ENCODE measurements around the gene THY1.
"Not testable (repeated sequence)": the region's sequence is repeated elsewhere in the genome, so short reads cannot be mapped to it uniquely, and the experiment has no call there.

Gene THY1

GRCh38 chr11:119450590-119451326, 27.8 kb upstream of the THY1 start:
- in situ Hi-C loops (cut with MboI; ENCODE audit: low sequenced_read_pairs): no loop called here
- H3K27me3 ChIP-seq (ENCODE audit: low read depth): no peaks in the 10 kb centered on the region
- H3K4me1 ChIP-seq: no peaks in the 10 kb centered on the region
- no peaks in the 10 kb centered on the region for H3K36me3 ChIP-seq (replicated peaks)
- DNase-seq (ENCODE audit: low spot score in 2 of 2): no peak
- H3K4me3 ChIP-seq: no peak overlapping the region
- no peaks in the 10 kb centered on the region for H3K9me3 ChIP-seq

- DNase-seq (ENCODE audit: low spot score in 2 of 2): no peak
- Histone ChIP-seq H3K9me3 (no peaks in the 10 kb centered on the region), H3K4me3 (no peak overlapping the region), H3K4me1 (no peaks in the 10 kb centered on the region), H3K27me3 (ENCODE audit: low read depth) (no peaks in the 10 kb centered on the region), H3K36me3 (replicated peaks) (no peaks in the 10 kb centered on the region)
- in situ Hi-C loops (cut with MboI; ENCODE audit: low sequenced_read_pairs): no loop called here
Measured at GRCh38 chr11:119449498-119449897, 26.5 kb upstream of the THY1 start.

- Histone ChIP-seq H3K27me3 (ENCODE audit: low read depth) (no peaks in the 10 kb centered on the region), H3K36me3 (replicated peaks) (no peaks in the 10 kb centered on the region), H3K4me1 (no peaks in the 10 kb centered on the region), H3K4me3 (no peak overlapping the region), H3K9me3 (no peaks in the 10 kb centered on the region)
- no peak for DNase-seq (ENCODE audit: low spot score in 2 of 2)
- in situ Hi-C loops (cut with MboI; ENCODE audit: low sequenced_read_pairs): no loop called here
Measured at GRCh38 chr11:119448380-119448779, 25.4 kb upstream of the THY1 start.

GRCh38 chr11:119447664-119448242, 24.8 kb upstream of the THY1 start:
- no peak for DNase-seq (ENCODE audit: low spot score in 2 of 2)
- Histone ChIP-seq H3K27me3 (ENCODE audit: low read depth) (no peaks in the 10 kb centered on the region), H3K4me1 (no peaks in the 10 kb centered on the region), H3K36me3 (replicated peaks) (no peaks in the 10 kb centered on the region), H3K9me3 (no peaks in the 10 kb centered on the region), H3K4me3 (no peak overlapping the region)
- in situ Hi-C loops (cut with MboI; ENCODE audit: low sequenced_read_pairs): no loop called here

GRCh38 chr11:119446871-119447663, 24.1 kb upstream of the THY1 start:
- H3K27me3 ChIP-seq (ENCODE audit: low read depth): no peaks in the 10 kb centered on the region
- no peaks in the 10 kb centered on the region for H3K9me3 ChIP-seq

DNA sequence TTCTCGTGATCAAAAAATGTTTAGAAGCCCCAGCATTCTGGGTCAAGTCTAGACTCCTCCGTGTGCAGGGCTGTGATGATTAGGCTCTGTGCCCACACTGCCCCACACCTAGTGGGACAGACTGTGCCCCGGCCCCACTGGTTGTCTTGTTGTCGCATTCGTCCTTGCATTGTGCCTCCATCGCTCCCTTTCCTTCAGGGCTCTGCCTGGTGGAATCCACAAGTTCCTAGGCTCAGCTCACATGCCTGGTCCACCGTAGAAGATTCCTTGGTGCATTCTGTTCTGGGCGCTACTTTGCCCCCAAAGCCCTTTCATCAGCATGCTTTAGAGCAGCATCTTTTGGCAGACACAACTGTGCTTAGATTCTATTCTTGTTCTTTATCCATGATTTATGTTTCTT, 23.5 kb upstream of the THY1 start:
- no peaks in the 10 kb centered on the region for H3K36me3 ChIP-seq (replicated peaks)
- no peaks in the 10 kb centered on the region for H3K4me1 ChIP-seq
- DNase-seq (ENCODE audit: low spot score in 2 of 2): no peak
- H3K27me3 ChIP-seq (ENCODE audit: low read depth): no peaks in the 10 kb centered on the region
- in situ Hi-C loops (cut with MboI; ENCODE audit: low sequenced_read_pairs): no loop called here
- H3K9me3 ChIP-seq: no peaks in the 10 kb centered on the region
- no peak overlapping the region for H3K4me3 ChIP-seq

More at GRCh38 chr11:119446871-119447663, 24.1 kb upstream of the THY1 start:
- no peaks in the 10 kb centered on the region for H3K36me3 ChIP-seq (replicated peaks)
- H3K4me3 ChIP-seq: no peak overlapping the region
- H3K4me1 ChIP-seq: no peaks in the 10 kb centered on the region
- DNase-seq (ENCODE audit: low spot score in 2 of 2): no peak
- in situ Hi-C loops (cut with MboI; ENCODE audit: low sequenced_read_pairs): no loop called here

GRCh38 chr11:119445850-119446249, 22.9 kb upstream of the THY1 start:
- Histone ChIP-seq H3K27me3 (ENCODE audit: low read depth) (no peaks in the 10 kb centered on the region), H3K36me3 (replicated peaks) (no peaks in the 10 kb centered on the region), H3K4me3 (no peak overlapping the region), H3K4me1 (peaks cover 2% of the 10 kb centered on the region), H3K9me3 (no peaks in the 10 kb centered on the region)
- in situ Hi-C loops (cut with MboI; ENCODE audit: low sequenced_read_pairs): no loop called here
- no peak for DNase-seq (ENCODE audit: low spot score in 2 of 2)

- Histone ChIP-seq H3K4me1 (peaks cover 6% of the 10 kb centered on the region), H3K36me3 (replicated peaks) (no peaks in the 10 kb centered on the region)
- no peak for DNase-seq (ENCODE audit: low spot score in 2 of 2)
Measured at GRCh38 chr11:119445379-119445778, 22.4 kb upstream of the THY1 start.

GRCh38 chr11:119441898-119442243, 18.9 kb upstream of the THY1 start:
- Histone ChIP-seq H3K27me3 (ENCODE audit: low read depth) (no peaks in the 10 kb centered on the region), H3K4me3 (no peak overlapping the region), H3K4me1 (peaks cover 6% of the 10 kb centered on the region), H3K36me3 (replicated peaks) (no peaks in the 10 kb centered on the region), H3K9me3 (no peaks in the 10 kb centered on the region)
- in situ Hi-C loops (cut with MboI; ENCODE audit: low sequenced_read_pairs): no loop called here
- DNase-seq (ENCODE audit: low spot score in 2 of 2): no peak

More at GRCh38 chr11:119445379-119445778, 22.4 kb upstream of the THY1 start:
- H3K27me3 ChIP-seq (ENCODE audit: low read depth): no peaks in the 10 kb centered on the region
- H3K9me3 ChIP-seq: no peaks in the 10 kb centered on the region
- in situ Hi-C loops (cut with MboI; ENCODE audit: low sequenced_read_pairs): no loop called here
- no peak overlapping the region for H3K4me3 ChIP-seq

DNA sequence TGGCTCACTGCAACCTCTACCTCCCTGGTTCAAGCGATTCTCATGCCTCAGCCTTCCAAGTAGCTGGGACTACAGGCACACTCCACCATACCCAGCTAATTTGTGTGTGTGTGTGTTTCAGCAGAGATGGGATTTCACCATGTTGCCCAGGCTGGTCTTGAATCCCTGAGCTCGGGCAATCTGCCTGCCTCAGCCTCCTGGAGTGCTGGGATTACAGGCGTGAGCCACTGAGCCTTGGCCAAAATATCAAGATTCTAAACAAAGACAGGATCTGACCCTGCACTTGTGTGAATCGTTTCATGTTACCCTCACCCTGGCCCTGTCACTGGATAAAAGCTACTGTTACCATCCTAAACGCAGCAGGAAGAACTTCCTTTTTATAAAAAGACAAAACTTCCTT, 15.6 kb upstream of the THY1 start:
- Histone ChIP-seq H3K9me3 (no peaks in the 10 kb centered on the region), H3K27me3 (ENCODE audit: low read depth) (no peaks in the 10 kb centered on the region; the same call in 1 of the 2 replicates), H3K4me3 (no peak overlapping the region), H3K4me1 (peaks cover 6% of the 10 kb centered on the region), H3K36me3 (replicated peaks) (no peaks in the 10 kb centered on the region)
- DNase-seq (ENCODE audit: low spot score in 2 of 2): no peak
- in situ Hi-C loops (cut with MboI; ENCODE audit: low sequenced_read_pairs): no loop called here

DNA sequence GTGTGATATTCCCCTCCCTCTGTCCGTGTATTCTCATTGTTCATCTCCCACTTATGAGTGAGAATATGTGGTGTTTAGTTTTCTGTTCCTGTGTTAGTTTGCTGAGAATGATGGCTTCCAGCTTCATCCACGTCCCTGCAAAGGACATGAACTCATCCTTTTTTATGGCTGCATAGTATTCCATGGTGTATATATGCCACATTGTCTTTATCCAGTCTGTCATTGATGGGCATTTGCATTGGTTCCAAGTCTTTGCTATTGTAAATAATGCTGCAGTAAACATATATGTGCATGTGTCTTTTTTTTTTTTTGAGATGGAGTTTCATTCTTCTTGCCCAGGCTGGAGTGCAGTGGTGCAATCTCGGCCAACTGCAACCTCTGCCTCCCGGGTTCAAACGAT, 14.5 kb upstream of the THY1 start:
- H3K9me3 ChIP-seq; H3K4me3 ChIP-seq; DNase-seq (ENCODE audit: low spot score in 2 of 2); H3K4me1 ChIP-seq; H3K36me3 ChIP-seq (replicated peaks); in situ Hi-C loops (cut with MboI; ENCODE audit: low sequenced_read_pairs); H3K27me3 ChIP-seq (ENCODE audit: low read depth): not testable (repeated sequence)

- H3K9me3 ChIP-seq: no peaks in the 10 kb centered on the region
- in situ Hi-C loops (cut with MboI; ENCODE audit: low sequenced_read_pairs): no loop called here
Measured at GRCh38 chr11:119436711-119437110, 13.7 kb upstream of the THY1 start.

DNA sequence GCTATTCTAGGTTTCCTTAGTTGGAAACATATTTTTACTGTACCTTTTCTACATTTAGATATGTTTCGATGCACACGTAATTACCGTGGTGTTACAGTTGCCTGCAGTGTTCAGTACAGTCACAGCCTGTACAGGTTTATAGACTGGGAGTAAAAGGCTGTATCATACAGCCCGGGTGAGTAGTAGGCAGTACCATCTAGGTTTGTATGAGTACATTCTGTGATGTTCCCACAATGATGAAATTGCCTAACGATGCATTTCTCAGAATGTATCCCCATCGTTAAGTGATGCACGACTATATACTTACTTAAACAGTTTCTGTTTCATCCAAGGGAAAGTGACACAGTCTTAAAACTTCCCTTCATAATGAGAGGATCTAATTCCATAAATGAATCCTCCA, 13.1 kb upstream of the THY1 start:
- H3K9me3 ChIP-seq: no peaks in the 10 kb centered on the region
- no peaks in the 10 kb centered on the region; the same call in 1 of the 2 replicates for H3K27me3 ChIP-seq (ENCODE audit: low read depth)
- in situ Hi-C loops (cut with MboI; ENCODE audit: low sequenced_read_pairs): no loop called here
- DNase-seq (ENCODE audit: low spot score in 2 of 2): no peak
- H3K4me1 ChIP-seq: peaks cover 6% of the 10 kb centered on the region
- no peaks in the 10 kb centered on the region for H3K36me3 ChIP-seq (replicated peaks)
- H3K4me3 ChIP-seq: no peak overlapping the region

More at GRCh38 chr11:119436711-119437110, 13.7 kb upstream of the THY1 start:
- Histone ChIP-seq H3K4me3 (no peak overlapping the region), H3K4me1 (peaks cover 6% of the 10 kb centered on the region), H3K36me3 (replicated peaks) (no peaks in the 10 kb centered on the region), H3K27me3 (ENCODE audit: low read depth) (no peaks in the 10 kb centered on the region; the same call in 1 of the 2 replicates)
- no peak for DNase-seq (ENCODE audit: low spot score in 2 of 2)
